NCI-H460 (cell line): ENCODE data around the gene HOMER2. TPM values are rescaled to one million over a fixed set of nuclear protein-coding genes. Genes with fewer than 3 reads are reported as not detected.
"Not testable (repeated sequence)": the region's sequence is repeated elsewhere in the genome, so short reads cannot be mapped to it uniquely, and the experiment has no call there.

Experiments
- DNase-seq: peaks from one replicate; pipeline ENCODE4 v3.0.0-alpha.2; 2016; ENCODE audit warnings: low read depth; ENCODE audit errors: extremely low read depth
- total RNA-seq: library from RNA; depleted of rRNA; stranded (reverse); fragments of >200 nt; shearing (Covaris generic); gene quantifications from 2 replicates; pipeline ENCODE4 v1.2.3, GENCODE V29; 2014

Gene HOMER2
- total RNA-seq, 1 experiment from 2014 or later = 18.5 TPM

- DNase-seq = no peak
Observed at GRCh38 chr15:82871358-82871757, 81.2 kb downstream of the HOMER2 start.

- no peak for DNase-seq
Observed at GRCh38 chr15:82870727-82871320, 81.7 kb downstream of the HOMER2 start.

- DNase-seq = not testable (repeated sequence)
Observed at GRCh38 chr15:82865981-82866380, 86.5 kb downstream of the HOMER2 start.

- not testable (repeated sequence) for DNase-seq
Observed at GRCh38 chr15:82865581-82865980, 86.9 kb downstream of the HOMER2 start.

GRCh38 chr15:82864967-82865366 lies 87.6 kb downstream of the HOMER2 start:
- DNase-seq = no peak

- DNase-seq = no peak
Observed at GRCh38 chr15:82862886-82863285, 89.6 kb downstream of the HOMER2 start.

GRCh38 chr15:82858932-82859331 lies 93.6 kb downstream of the HOMER2 start:
- DNase-seq = no peak

GRCh38 chr15:82856397-82857170 lies 95.9 kb downstream of the HOMER2 start:
- DNase-seq = no peak

GRCh38 chr15:82855286-82856100 lies 97.0 kb downstream of the HOMER2 start:
- DNase-seq = no peak

- DNase-seq = no peak
Observed at GRCh38 chr15:82854554-82854953, 98.0 kb downstream of the HOMER2 start.

- no peak for DNase-seq
Observed at GRCh38 chr15:82852941-82853561, 99.5 kb downstream of the HOMER2 start.

- DNase-seq = no peak
Observed at GRCh38 chr15:82851981-82852511, 100.5 kb downstream of the HOMER2 start.

- DNase-seq = no peak
Observed at GRCh38 chr15:82851306-82851850, 101.1 kb downstream of the HOMER2 start.

- no peak for DNase-seq
Observed at GRCh38 chr15:82850731-82851130, 101.8 kb downstream of the HOMER2 start.

- DNase-seq = peak; percentile 80
Observed at GRCh38 chr15:82849556-82850512, 102.7 kb downstream of the HOMER2 start.

GRCh38 chr15:82848241-82848993 lies 104.1 kb downstream of the HOMER2 start:
- no peak for DNase-seq

GRCh38 chr15:82847703-82848102 lies 104.8 kb downstream of the HOMER2 start:
- no peak for DNase-seq

- no peak for DNase-seq
Observed at GRCh38 chr15:82846621-82847020, 105.9 kb downstream of the HOMER2 start.

GRCh38 chr15:82845686-82846085 lies 106.8 kb downstream of the HOMER2 start:
- DNase-seq = no peak
